OCI-LY3 (cell line): ENCODE data around the gene OSR1.

ENCODE experiments used
- CTCF ChIP-seq: fragments of 200-600, 300-600 bp; sonication (generic); IDR thresholded peaks from 2 replicates; pipeline ENCODE4 v1.5.1; 2014; ENCODE audit warnings: antibody characterized with exemption, low read length, low read depth
- EZH2phosphoT487 ChIP-seq: fragments of 200-600 bp; shearing (Covaris generic); IDR thresholded peaks from 2 replicates; pipeline ENCODE4 v1.6.1; 2018; ENCODE audit warnings: antibody characterized with exemption, mixed run types, low read depth

- TF ChIP-seq EZH2phosphoT487 (no peak), CTCF (no peak)
Observed at GRCh38 chr2:19356545-19357401, 1.6 kb downstream of the OSR1 start.
